ENCODE data around the gene TMPRSS11F.

DNA sequence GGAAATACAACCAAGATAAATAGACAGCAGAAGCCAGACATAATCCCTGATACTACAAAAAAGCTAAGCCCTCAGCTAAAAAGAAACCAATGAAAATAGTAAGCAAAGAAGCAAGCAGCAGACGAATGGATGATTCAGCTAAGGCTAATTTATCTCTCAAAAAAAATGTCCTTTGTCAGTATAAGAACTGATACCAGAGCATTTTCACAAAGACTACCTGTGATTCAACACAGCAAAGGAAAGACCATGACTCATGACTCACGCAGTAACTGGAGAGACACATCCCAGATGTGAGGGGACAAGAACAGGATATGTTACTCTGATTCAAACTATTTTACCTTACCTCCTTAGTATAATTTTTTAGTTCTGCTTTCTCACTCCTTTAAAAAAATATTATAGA, 22.7 kb upstream of the TMPRSS11F start:
- TF ChIP-seq, protein P1, sequence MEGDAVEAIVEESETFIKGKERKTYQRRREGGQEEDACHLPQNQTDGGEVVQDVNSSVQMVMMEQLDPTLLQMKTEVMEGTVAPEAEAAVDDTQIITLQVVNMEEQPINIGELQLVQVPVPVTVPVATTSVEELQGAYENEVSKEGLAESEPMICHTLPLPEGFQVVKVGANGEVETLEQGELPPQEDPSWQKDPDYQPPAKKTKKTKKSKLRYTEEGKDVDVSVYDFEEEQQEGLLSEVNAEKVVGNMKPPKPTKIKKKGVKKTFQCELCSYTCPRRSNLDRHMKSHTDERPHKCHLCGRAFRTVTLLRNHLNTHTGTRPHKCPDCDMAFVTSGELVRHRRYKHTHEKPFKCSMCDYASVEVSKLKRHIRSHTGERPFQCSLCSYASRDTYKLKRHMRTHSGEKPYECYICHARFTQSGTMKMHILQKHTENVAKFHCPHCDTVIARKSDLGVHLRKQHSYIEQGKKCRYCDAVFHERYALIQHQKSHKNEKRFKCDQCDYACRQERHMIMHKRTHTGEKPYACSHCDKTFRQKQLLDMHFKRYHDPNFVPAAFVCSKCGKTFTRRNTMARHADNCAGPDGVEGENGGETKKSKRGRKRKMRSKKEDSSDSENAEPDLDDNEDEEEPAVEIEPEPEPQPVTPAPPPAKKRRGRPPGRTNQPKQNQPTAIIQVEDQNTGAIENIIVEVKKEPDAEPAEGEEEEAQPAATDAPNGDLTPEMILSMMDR (IDR thresholded peaks at IDR 0.05) = no peak
- TF ChIP-seq POLR2A (IDR thresholded peaks at IDR 0.05) = no peak
